GM18867 (cell line): ENCODE measurements around the gene HIVEP3.

Experiments used
- ATAC-seq: cut with Tn5 transposase; IDR thresholded peaks from one replicate; pipeline ENCODE4 v1.9.1; 2021; ENCODE audit warnings: mild to moderate bottlenecking, moderate library complexity; ENCODE audit not compliant: unreplicated experiment

HIVEP3 gene

GRCh38 chr1:41875487-41875886 is 43.2 kb downstream of the HIVEP3 start:
- no peak for ATAC-seq

- no peak for ATAC-seq
Measured at GRCh38 chr1:41874903-41875411, 43.8 kb downstream of the HIVEP3 start.

- ATAC-seq: no peak
Measured at GRCh38 chr1:41874151-41874719, 44.5 kb downstream of the HIVEP3 start.

GRCh38 chr1:41872074-41872473 is 46.6 kb downstream of the HIVEP3 start:
- ATAC-seq: no peak

- ATAC-seq: no peak
Measured at GRCh38 chr1:41870076-41870562, 48.6 kb downstream of the HIVEP3 start.

- peak; percentile 75 for ATAC-seq
Measured at GRCh38 chr1:41868241-41868998, 50.3 kb downstream of the HIVEP3 start.

- ATAC-seq: no peak
Measured at GRCh38 chr1:41866285-41866684, 52.4 kb downstream of the HIVEP3 start.

- no peak for ATAC-seq
Measured at GRCh38 chr1:41864471-41865040, 54.2 kb downstream of the HIVEP3 start.

- ATAC-seq: no peak
Measured at GRCh38 chr1:41863718-41864117, 55.0 kb downstream of the HIVEP3 start.

- no peak for ATAC-seq
Measured at GRCh38 chr1:41862384-41863221, 56.1 kb downstream of the HIVEP3 start.

- ATAC-seq: no peak
Measured at GRCh38 chr1:41861535-41862383, 57.0 kb downstream of the HIVEP3 start.

GRCh38 chr1:41860771-41861170 is 58.0 kb downstream of the HIVEP3 start:
- no peak for ATAC-seq

- no peak for ATAC-seq
Measured at GRCh38 chr1:41860214-41860613, 58.5 kb downstream of the HIVEP3 start.

GRCh38 chr1:41859686-41860085 is 59.0 kb downstream of the HIVEP3 start:
- no peak for ATAC-seq

GRCh38 chr1:41856944-41857285 is 61.8 kb downstream of the HIVEP3 start:
- no peak for ATAC-seq

- ATAC-seq: no peak
Measured at GRCh38 chr1:41856151-41856943, 62.4 kb downstream of the HIVEP3 start.

- no peak for ATAC-seq
Measured at GRCh38 chr1:41855713-41856112, 63.0 kb downstream of the HIVEP3 start.

GRCh38 chr1:41853907-41854306 is 64.8 kb downstream of the HIVEP3 start:
- no peak for ATAC-seq

GRCh38 chr1:41852091-41852490 is 66.6 kb downstream of the HIVEP3 start:
- no peak for ATAC-seq
